Measurements from ENCODE around the gene SNN.

GRCh38 chr16:11696266-11697012, 28.2 kb downstream of the SNN start:
- TF ChIP-seq CTCF (conservative IDR thresholded peaks at IDR 0.05; ENCODE audit: low read depth, low read length) (no peak), EZH2 (IDR thresholded peaks at IDR 0.05; ENCODE audit: borderline replicate concordance, low read depth, low read length, poor library complexity, severe bottlenecking) (no peak)

Data from A673 (cell line).